HG03280 (cell line): ENCODE data around the gene KIAA0825.

Source experiments
- ATAC-seq: cut with Tn5 transposase; IDR thresholded peaks from one replicate; pipeline ENCODE4 v1.9.1; 2021; ENCODE audit warnings: mild to moderate bottlenecking, moderate library complexity; ENCODE audit not compliant: unreplicated experiment

Gene KIAA0825, protein sequence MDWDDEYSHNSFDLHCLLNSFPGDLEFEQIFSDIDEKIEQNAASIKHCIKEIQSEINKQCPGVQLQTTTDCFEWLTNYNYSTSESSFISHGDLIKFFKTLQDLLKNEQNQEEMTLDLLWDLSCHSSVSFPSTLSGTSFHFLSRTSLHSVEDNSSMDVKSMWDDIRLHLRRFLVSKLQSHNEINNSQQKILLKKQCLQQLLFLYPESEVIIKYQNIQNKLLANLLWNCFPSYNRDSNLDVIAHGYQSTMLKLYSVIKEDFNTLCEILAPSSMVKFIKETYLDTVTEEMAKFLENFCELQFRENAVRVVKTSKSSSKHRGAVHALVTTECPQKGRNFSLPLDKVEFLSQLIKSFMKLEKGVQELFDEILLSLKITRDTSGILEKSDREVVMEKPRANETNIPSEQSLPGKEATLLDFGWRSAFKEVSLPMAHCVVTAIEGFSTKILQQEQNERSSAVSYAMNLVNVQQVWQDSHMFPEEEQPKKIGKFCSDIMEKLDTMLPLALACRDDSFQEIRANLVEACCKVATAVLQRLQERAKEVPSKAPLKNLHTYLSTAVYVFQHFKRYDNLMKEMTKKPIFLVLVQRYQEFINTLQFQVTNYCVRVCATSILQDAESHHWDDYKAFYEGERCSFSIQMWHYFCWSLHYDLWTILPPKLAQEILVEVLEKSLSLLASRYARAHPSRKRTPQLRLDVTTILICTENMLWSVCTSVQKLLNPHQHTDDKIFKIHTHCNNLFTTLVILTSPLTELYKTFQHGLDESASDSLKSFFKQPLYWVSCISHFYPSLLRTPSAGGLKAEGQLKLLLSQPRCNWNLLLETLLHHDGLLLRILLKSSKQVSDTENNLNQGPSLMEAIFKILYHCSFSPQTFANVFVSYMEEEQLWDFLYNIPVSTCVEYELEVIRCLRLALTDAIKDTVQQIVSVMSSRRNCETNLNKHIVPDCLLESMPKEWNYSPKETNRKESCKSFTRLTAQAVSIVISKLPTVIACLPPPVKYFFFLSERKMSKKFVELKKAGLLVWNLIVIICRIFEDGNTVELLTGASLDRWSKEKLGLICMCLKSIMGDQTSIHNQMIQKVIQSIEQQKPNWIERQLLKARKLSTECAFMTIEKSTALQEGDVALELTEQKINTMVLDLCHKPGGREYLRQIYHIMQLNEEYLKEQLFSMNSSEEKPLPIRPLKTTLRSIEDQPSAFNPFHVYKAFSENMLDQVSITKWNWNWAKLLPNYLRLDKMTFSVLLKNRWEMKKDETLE (N-terminal part only)

DNA sequence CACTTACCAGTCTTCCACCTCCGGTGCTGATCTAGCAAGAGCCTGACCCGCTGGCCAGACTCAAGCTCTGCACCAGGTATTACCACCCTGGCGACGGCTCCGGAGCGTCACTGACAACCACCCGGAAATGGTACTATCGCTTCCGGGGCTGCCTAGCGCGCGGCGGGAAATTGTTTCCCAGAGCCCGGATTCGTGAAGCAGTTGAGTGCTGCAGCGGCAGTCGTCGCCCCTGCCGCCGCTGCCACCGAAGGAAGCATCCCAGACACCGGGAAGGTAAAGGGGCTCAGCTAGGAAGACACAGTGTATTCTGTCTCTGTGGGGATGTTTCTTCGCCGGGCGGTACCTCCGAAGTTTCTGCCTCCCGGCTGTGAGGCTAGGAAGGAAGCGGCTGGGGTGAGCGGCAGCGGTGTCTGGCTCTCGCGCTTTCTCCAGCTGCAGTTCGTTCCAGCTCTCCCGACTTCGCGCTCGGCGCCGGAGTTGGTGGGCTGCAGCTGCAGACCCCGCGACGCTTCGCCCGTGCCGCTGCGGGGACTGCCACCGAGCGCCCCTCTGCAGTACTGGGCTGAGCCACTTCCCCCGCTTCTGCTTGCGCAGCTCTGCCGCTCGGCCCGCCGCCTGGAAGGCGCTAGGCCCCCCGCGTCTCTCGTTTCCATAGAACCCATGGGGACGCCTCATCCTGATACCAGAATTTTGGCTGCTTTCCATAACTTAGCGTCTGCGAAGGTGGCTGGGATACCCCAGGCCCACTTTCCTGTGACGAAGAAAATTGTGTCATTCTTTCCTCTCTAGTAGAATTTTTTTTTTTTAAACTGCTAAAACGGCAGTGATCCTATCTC is at the start of gene KIAA0825, which contains the start of gene SLF1:
KIAA0825 (minus strand) TSS at position 112 of the 836 bp plus-strand sequence. CDS start 81,478 bp downstream, outside the sequence.
SLF1 (plus strand) TSS at position 177 of the 836 bp plus-strand sequence. CDS start 10,142 bp downstream, outside the sequence.
- ATAC-seq, result peak; percentile 97

- no peak for ATAC-seq
Measured at GRCh38 chr5:94667937-94668336, 49.5 kb upstream of the KIAA0825 start.

GRCh38 chr5:94661086-94661485 is 42.7 kb upstream of the KIAA0825 start:
- ATAC-seq, result no peak

GRCh38 chr5:94660506-94660905 is 42.1 kb upstream of the KIAA0825 start:
- no peak for ATAC-seq

GRCh38 chr5:94658272-94658671 is 39.9 kb upstream of the KIAA0825 start:
- no peak for ATAC-seq

DNA sequence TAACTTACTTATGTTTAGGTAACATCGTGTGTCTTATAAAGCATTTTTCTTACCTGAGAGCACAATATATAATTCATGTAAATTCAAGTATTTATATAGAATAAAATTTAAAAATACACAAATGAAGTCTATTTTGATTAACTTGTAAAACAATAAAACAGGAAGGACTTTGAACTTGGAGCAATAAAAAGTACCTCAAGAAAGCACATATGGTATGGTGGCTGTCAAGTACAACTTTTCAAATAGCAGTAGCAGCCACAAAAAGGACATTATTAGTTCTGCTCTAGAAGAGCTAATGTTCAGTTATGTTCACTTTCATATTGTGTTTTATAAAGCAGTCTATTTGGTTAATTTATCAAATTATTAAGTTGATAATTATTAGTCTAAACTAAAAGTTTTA is 31.5 kb upstream of the KIAA0825 start:
- no peak for ATAC-seq

DNA sequence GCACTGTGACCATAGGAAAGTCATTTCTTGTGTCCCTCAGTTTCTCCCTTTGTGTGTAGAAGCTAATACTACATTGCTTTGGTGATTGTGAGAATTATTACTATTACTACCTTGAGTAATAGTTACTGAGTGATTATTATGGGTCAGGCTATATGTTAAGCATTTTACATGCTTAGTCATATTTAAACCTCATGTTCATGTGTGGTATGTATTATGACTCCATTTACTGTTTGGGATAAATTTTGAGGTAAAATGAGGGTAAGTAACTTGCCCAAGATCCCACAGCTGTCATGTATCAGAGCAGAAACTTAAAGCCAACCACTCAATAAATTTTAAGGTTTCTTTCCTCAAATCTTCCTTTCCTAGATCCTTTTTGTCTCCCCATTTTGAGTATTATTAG is 28.4 kb upstream of the KIAA0825 start:
- ATAC-seq, result no peak

DNA sequence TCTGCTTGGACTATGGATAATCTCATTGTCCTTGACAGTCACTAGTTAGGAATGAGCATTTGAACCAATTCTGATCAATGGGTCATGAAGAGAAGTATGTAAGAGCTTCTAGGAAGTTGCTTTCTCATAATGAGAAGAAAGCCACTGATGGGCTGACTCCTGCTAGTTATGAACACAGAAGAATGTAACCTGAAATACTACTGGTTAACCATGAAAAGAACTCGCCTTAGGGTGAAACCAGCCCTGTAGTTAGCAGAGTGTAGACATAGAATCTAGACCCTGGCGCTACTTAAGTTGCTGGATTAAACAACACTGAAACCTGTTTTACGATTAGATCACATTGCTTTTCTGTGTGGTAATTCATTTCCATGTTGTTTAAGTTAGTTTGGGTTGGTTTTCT is 26.6 kb upstream of the KIAA0825 start:
- no peak for ATAC-seq

DNA sequence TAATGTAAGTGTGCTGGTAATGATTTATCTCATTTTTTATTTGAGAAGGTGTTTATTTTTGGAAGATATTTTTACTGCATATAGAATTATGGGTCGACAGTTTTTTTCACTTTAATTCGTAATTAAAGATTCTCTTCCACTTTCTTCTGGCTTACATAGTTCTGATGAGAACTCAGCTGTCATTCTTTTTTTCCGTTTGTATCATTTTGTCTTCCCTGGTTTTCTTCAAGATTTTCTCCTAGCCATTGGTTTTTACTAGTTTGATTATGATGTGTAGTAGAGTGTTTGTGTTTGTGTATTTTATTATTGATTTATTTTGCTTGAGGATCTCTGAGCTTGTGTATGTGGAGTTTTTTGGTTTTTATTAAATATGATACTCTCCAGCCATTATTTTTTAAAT is 21.8 kb upstream of the KIAA0825 start:
- ATAC-seq, result no peak

DNA sequence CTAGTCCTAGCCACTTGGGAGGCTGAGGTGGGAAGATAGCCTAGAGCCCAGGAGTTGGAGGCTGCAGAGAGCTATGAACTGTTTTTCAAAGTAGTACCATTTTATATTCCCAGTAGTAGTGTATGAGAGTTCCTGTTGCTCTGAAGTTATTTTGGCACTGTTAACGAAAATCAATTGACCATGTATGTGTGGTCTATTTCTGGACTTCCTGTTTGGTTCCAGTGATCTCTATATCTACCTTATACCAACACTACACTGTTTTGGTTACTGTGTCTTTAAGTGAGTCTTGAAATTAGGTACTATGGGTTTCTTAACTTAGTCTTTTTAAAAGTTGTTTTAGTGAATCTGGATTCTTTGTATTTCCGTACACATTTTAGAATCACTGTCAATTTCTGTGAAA is 13.6 kb upstream of the KIAA0825 start:
- ATAC-seq, result peak; percentile 88

- no peak for ATAC-seq
Measured at GRCh38 chr5:94627191-94627590, 8.8 kb upstream of the KIAA0825 start.

DNA sequence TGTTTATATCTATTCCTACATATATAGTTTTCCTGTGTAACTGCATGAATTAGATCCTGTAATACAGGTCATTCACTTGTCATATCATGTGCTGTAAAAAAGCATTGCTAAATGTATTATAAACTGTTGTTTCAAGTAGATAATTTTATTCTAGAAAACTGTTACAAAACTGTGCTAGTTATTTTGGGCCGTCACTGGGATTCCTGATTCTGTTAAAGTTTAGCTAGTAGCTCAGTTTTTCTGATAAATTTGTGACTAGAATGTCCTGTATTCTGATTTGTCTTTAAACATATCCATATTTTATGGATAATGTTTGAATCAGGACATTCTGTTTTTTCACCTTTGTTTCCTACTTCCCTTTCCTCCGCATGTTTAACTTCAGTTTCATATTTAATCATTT is 5.5 kb upstream of the KIAA0825 start:
- ATAC-seq, result no peak

- ATAC-seq, result no peak
Measured at GRCh38 chr5:94623011-94623410, 4.6 kb upstream of the KIAA0825 start.

GRCh38 chr5:94621763-94622162 is 3.4 kb upstream of the KIAA0825 start:
- no peak for ATAC-seq

DNA sequence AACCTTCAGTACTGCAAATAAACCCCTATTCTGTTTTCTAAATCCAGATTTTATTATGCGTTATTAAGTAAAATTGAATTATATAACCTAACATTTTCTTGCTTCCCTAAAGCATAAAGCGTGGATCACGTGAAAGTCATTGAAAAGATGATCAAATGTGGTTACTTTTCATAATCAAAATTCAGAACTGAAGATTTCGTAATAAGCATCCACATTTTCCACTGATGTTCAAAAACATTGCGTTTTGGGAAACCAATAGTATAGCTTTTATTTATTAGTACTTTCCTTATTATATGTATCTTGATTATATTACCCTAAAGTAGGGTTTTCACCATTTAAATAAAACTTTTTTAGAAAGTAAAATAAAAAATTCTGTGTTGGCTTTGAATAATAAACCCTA is 1.9 kb upstream of the KIAA0825 start:
- ATAC-seq, result no peak

DNA sequence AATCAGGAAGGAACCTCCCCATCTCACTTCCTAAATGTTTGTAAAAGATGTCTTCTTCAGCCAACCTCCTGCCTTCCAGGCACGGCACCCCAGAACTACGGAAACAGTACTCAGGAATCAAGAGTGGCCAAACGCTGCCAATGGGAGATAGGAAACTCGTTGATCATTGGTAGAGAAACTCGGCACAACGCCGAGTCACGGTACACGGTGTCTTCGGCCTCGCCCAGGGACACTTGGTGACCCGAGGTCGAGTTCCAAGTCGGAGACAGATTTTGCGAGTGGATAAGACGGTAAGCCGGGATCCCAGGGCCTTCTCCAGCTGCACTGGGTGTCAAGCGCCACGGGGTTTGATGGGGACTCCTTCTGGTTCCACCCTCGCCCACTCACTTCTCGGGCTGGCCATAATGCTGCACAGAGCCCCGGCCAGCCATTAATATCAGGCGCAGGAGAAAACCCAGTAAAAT is 343 bp downstream of the KIAA0825 start:
- ATAC-seq, result peak; percentile 17

DNA sequence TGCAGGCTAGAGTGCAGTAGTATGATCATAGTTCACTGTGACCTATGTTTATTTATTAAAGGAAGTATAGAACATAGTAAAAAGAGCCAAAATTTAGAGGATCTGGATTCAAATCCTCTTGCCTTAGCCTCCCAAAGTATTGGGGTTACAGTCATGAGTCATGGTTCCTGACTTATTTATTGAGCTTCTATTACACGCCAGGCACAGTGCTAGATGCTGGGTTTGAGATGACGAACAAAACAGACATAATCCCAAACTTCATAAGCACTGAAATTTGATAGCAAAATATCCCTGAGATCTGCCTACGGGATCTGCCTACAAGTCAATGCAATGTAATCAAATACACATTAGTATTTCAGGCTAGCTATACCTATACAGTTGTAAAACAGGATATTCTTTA is 2.5 kb downstream of the KIAA0825 start:
- ATAC-seq, result no peak

DNA sequence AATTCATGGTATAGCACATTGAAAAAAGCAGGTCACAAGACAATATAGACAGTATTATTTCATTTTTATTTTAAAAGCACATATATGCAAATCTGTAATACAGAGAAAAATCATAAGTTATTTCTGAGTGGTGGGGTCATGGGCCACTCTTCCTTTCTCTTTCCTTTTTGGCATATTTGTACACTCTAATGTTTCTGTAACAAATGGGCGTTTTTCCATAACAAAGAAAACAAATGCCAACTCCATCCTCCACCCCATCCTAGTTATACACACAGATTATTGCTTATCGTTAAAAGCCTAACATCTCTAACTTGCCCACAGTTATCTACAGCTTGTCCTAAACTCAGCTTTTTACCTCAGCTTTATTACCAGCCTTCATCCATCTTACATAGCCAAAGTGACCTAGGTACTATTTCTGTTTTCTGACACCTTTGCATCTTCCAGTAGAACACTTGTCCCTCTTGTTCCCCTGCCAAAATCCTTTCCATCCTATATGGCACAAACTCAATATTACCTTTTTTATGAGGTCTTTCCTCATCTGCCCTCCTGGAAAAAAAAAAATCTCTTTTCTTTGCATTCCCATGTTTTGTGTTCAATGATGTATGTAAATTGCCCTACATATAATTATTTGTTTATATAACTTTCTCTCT is 4.1 kb downstream of the KIAA0825 start:
- no peak for ATAC-seq

DNA sequence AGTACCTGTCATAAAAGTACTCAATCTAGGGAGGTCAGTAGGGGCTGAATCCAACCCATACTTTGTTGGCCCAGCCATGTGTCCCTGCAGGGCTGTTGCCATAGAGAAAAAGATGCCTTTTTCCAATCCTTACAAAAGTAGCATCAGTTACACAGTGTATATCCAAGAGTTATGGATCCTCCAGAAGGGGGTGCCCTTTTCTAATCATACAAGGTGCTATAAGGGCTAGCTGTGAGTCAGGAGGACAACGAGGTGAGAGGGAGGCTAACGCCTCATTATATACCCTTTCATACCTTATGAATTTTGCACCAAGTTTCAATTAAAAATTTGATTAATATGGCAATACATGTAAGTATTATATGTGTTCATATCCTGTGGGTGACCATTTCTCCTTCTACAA is 4.8 kb downstream of the KIAA0825 start:
- ATAC-seq, result no peak
